Measurements from ENCODE around the gene METAP1D.
A peak's percentile ranks its signal among the peaks of the same experiment; 100 is the strongest.

Gene METAP1D

DNA sequence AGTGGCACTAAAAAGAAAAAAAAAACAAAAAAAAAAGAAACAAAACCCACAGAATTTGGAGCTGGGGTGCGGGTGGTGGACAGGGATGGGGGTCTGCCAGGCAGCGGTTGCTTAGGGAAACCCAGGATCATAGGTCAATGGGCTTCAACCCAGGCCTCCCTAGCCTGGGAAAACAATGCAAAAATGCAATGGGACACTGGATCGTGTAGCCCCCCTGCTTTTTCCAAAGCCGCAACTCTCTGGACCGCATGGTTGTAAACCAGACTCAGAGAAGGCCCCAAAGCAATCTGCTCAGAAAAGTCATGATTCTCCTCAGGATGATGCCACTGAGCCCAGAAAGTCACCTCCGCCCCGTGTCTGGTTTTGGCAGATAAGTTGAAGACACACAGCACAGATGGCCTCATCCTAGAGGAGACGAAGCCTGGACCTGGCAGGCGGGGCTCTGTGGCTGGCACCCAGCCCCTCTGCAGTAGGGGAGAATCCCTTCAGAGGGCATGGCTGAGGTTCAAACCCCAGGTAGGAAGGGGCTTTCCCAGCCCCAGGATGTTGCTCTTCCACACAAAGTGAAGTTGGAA, 97.9 kb downstream of the METAP1D start:
- peak overlapping the region in 5 of 21 experiments; percentile 30 to 86 (median 67) for H3K27ac ChIP-seq
- H3K4me3 ChIP-seq: peak overlapping the region in 2 of 7 experiments; percentile 46 to 49

DNA sequence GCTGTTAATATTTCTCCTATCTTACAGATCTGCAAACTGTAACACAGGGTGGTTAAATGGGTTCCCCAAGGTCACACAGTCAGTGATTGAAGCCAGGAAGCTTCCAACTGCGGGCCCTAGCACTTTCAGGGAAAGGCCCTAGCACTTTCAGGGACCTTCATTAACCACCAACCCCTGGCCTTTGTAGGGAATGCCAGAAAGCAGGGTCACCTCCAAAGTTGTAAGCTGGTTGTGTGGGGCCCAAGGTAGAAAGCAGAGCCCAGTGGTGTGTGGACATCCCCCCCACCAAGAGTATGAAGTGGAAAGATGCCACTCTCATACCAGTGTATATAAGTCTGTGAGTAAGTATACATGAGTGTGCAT, 98.5 kb downstream of the METAP1D start:
- no peak overlapping the region for H3K4me3 ChIP-seq
- H3K27ac ChIP-seq: no peak overlapping the region

DNA sequence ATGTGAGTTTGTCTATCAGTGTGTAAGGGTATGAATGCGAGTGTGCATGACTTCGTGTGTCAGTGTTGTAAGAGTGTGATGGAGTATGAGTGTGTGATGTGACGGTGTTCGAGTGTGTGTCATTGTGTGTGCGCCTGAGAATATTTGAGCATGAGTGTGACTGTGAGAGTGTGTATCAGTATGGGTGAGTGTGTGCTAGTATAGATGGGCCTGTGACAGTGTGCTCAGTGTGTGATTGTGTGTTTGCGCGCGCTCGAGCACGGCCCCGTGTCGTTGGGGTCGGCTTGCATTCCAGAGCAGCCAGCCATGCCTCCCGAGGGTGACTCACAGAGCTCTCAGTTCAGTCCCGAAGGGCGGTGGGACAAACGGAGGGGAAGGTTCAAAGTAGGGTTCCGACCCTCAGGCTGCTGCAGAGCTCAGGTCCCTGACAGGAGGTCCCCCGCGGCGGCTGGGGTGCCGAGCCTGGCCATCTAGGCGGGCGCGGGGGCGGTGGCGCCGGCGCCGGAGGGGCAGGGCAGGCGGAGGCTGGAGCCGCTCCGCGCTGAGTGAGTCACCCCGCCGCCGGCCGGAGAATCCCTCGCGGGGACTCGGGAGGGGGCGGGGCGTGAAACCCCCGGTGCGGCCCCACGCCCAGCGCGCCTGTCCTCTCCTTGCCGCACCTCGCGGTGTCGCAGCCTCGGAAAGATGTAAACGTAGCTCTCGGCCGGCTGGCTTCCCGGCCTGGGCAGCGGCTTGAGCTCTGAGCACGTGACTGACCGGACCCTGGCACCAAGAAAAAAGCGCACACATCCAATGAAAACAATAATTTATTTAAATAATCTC, 99.1 kb downstream of the METAP1D start:
- Histone ChIP-seq H3K4me3 (peak overlapping the region in 6 of 7 experiments; percentile 7 to 59 (median 21)), H3K27ac (peak overlapping the region in 2 of 21 experiments; percentile 18 to 31)

DNA sequence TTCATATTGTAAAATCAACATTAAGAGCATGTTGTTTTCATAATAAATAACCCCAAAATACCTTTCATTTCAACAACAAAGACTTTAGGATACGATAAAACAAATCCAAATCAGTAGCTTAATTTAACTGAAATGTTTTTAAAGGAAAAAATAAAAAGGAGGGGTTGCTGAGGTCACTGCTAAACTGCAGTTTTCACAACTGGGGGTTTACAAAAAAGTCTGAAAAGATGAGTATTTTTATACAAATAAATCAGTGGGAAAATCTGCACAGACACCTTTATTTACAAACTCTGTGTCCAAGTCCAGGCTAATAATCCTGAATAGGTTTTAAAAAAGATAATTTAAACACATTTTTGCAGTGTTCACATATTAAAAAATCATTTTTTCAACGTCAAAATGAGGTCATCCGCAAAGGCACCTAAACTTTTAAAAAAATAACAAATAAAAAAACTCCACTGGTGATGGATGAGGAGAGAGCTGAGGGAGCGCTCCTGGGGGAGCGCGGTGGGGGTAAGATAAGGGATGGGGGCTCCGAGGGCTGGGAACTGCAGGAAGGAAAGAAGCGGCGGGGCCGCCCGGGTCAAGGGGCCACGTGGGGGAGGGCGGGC, 99.8 kb downstream of the METAP1D start:
- H3K27ac ChIP-seq: peak overlapping the region in 2 of 21 experiments; percentile 49 to 71
- H3K4me3 ChIP-seq: peak overlapping the region in 6 of 7 experiments; percentile 7 to 59 (median 22)

DNA sequence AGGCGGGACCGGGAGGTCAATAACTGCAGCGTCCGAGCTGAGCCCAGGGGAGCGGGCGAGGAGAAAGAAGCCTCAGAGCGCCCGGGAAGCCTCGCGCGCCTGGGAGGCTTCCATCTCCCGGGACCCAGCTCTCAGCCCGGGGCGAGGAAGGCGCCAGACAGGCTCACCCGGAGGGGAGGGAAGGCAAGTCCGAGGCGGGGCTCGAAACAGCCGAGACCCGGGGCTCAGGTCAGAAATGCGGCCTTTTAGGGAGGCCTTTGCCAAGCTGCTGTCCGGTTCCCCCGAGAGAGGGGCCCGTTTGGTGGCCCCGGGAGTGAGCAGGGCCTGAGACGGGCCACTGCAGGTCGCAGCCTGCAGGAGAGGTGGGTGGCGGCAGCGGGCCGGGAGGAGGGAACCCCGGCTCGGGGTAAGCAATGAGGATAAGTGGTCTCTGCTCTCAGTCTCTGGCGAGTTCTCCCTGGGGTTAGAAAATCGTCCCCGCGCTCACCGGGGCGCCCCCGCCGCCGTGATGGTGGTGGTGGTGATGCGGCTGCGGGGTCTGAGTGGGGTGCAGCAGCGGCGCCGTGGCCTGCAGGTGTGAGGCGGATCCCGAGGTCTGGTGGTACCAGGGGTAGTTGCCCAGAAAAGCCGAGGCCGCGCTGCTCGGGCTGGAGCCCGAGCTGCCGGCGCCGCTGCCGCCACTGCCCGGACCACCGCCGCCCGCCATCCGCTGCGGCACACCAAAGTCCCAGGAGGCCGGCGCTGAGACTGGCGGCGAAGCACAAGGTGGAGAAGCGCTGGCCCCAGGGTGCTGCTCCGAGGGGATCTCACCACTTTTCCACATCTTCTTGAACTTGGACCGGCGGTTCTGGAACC, 100.6 kb downstream of the METAP1D start:
- peak overlapping the region in 2 of 21 experiments; percentile 49 to 71 for H3K27ac ChIP-seq
- H3K4me3 ChIP-seq: peak overlapping the region in 3 of 7 experiments; percentile 47 to 59 (median 48)

DNA sequence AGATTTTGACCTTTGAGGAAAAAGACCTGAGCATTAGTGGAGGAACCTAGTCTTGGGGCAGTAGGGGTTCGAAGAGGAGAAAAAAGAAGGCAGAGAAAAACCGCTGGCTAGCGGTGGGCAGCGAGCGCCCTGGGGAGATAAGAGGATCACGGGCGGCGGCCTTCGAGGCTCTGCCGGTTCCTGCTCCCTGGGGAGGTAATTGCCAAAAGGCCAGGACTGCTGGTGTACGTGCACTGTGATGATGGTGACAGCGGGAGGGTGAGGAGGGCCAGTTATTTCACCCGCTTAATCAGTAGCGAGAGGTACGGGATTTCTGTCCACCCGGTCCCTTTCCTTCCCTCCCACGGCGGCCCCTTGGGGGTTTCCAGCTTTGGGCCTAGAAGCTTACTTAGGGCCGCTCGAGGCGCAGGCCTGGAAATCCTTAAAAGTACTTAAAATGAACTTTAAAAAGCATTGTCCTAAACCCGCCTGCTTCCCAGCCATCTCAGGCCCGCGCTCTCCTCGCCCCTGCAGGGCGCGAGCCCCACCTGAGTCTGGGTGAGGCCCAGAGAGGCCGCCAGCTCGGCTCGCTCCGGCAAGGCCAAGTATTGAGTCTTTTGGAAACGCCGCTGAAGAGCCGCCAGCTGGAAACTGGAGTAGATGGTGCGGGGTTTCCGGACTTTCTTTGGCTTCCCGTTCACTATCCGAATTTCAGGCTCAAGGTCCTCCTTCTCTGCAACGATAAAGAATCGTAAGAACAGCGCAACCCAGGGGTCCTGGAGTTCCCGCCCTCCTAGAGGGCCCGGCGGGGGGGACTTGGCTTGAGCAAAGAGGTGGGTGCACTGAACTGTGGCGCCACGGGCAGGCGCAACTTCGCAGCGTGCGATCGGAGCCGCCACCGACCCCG, 101.4 kb downstream of the METAP1D start:
- H3K27ac ChIP-seq: peak overlapping the region in 2 of 21 experiments; percentile 49 to 71
- H3K4me3 ChIP-seq: peak overlapping the region; percentile 23 to 59 (median 53)

DNA sequence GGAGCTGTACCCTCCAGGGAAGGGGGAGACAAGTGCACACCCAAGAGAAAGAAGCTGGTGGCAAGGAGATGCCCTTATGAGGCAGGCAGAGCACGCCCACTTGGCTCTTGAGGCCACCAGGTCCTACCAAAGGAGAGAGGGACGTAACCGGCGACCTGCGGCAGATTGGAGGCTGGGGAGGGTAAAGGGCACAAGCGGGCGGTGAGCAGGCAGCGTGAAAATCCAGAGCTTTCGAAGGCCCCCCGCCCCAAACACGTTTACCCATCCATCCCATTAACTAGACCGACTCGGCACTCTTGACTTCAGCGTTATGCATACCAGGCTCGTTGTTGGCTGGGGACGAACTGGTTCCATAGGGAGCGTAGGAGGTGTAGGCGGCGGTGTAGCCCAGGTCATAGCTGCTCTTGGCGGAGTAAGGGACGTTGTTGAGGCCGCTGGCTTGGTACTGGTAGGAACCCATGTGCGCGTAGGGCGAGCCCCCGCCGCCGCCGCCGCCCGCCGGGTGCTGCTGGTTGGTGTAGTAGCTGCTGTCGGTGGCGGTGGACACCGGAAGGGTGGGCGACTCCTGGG, 102.2 kb downstream of the METAP1D start:
- peak overlapping the region; percentile 23 to 59 (median 53) for H3K4me3 ChIP-seq
- H3K27ac ChIP-seq: peak overlapping the region in 3 of 21 experiments; percentile 32 to 71 (median 41)

DNA sequence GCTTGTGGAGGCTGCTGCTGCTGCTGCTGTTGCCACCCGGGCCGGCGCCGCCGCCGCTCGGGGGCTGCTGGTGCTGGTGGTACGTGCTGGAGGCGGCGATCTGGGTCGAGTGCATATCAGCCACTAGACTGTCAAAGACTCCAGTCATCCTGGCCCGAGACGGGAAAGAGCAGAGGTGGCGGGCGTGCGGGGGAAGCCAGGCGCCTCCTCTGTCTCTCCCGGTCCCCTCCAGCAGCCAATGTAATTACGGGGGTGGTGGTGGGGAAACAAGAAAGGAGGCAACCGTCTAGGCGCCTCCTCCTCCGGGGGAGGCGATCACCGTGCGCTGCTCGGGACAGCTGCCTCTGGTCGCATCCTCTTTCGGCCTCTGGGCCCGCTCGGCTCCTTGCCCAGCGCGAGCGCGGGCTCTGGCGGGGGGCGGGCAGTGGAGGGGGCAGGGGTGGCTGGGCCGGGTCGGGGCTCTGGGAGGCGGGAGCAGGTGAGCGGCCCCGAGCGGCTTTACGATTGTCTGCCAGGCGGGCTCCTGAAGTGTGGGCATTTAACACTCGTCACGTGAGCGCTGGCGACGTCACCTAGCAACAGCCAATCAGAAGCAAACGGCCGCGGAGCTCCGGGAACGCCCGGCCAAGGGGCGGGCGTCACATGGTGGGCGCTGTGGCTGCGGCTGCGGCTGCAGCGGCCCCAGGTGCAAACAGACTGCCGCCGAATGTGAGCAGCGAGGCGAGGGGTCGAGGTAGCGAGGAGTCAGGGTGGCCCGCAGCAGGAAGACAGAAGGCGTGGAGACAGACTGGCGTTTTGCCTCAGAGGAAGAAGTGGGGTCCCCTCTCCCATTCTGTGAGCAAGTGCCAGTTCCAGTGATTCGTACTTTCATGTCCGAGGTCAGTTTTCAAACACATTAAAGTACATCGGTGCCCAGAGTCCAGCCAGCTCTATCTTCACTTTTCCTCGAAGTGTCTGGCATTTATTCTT, 102.9 kb downstream of the METAP1D start, which contains the start of gene DLX2:
Gene DLX2, minus strand, starts transcription at position 510 of the 969 bp plus-strand sequence. Its CDS starts 362 bp downstream, at position 148.
- peak within 1 kb of the TSS in 3 of 21 experiments; percentile 32 to 71 (median 41) for H3K27ac ChIP-seq
- peak within 1 kb of the TSS; percentile 23 to 59 (median 53) for H3K4me3 ChIP-seq

DNA sequence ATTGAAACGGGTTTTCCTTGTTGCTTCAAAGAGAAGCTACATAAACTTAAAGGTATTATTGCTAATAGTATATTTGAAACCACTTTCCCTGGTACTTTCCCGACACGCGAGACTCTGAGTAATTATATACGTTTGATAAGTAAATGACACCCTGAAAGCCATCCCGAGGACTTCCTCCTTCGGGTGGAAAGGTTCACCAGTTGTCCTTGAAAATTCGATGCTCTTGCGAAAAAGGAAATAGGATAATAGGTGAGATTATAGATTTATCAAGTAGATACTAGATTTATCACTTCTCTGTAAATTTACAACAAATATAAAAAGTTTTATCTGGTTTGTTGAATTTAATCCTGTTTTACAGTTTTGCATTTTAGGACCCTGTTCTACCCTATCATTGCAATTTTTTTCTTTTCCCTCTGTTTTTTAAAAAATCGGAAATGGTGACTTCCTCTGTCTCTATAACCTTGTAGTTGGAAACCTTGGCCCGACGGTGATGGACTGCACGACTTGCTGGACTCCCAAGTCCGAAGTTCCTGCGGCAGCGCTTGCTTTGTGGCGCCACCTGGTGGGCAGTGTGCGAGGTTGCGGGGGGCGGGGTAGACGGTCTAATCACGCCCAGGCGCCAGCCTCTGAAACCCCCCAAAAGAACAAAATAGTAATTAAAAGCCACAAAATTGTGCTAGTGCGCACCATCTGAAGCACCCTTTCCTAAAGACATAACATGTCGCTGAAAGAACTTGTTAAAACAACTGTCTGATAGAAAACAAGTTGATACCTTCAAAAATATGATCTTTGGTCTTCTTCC, 103.9 kb downstream of the METAP1D start:
- H3K4me3 ChIP-seq: peak overlapping the region in 2 of 7 experiments; percentile 48 to 53
- no peak overlapping the region for H3K27ac ChIP-seq

DNA sequence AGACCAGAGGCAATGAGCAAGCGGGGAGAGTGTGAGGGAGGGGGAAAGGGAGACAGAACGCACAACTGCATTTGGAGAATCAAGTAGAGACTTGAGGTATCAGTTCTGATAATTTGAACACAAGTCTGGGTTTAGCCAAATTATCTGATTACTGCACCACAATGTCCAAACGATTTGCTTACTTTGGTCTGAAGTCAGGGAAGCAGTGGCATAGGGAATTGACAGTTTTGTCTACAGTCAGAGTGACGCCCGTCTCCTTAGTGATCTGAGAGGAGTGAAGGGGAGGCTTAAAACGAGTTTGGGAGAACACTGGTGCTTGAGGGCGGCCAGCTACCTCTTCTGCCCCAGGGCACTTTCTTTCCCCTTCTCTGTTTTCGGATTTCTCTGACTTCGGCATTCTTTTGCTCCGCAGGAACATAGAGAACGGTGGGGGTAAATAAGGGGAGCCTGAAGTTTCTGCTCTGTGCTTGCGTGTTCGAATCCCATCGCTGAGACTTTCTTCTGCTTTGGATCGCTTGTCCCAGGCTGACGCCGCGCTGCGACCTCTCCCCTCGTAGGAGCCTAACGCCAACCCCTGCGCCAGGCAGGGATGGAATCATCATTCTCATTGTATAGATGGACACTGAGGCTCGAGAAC, 105.8 kb downstream of the METAP1D start:
- Histone ChIP-seq H3K27ac (no peak overlapping the region), H3K4me3 (peak overlapping the region in 4 of 7 experiments; percentile 24 to 36 (median 28))

DNA sequence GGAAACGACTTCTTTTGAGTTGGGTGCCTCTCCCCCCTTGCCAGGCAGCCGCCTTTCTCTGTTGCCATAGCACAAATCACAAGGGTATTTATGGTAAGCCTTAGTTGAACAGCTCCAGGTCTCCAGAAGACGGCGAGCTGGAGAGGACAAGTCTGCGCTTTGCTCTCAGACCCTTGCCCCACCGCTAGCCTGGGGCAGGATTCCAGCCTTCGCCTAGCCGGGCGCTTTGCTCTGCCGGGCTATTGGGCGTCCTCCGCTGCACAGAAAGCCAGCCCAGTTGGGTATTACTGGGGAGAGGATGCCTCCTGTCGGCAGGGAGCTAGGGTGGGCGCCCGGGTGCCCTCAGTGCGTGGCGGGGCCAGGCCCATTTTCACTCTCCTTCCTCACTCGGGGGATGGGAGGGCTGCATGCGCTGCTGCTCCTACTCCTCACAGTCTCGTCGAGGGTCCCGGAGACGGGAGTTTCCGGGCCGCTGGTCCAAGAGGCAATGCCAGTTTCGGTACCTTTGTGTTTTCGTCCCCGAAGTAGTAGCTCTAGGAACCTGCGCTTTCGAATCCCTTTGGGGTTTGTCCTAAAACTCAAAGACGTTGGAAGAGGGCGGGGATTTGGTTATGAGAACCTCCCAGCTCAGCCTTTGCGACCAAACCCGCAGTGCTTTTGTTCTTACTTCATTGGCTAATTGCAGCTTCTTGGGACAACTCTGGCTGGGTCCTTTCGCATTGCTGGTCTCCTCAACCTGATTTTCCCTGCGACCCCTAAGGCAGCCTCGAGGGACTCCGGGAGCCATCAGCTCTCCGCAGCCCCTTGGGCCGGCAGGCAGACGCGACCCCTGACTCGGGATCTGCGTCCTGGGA, 106.6 kb downstream of the METAP1D start:
- peak overlapping the region; percentile 4 to 36 (median 24) for H3K4me3 ChIP-seq
- H3K27ac ChIP-seq: no peak overlapping the region

DNA sequence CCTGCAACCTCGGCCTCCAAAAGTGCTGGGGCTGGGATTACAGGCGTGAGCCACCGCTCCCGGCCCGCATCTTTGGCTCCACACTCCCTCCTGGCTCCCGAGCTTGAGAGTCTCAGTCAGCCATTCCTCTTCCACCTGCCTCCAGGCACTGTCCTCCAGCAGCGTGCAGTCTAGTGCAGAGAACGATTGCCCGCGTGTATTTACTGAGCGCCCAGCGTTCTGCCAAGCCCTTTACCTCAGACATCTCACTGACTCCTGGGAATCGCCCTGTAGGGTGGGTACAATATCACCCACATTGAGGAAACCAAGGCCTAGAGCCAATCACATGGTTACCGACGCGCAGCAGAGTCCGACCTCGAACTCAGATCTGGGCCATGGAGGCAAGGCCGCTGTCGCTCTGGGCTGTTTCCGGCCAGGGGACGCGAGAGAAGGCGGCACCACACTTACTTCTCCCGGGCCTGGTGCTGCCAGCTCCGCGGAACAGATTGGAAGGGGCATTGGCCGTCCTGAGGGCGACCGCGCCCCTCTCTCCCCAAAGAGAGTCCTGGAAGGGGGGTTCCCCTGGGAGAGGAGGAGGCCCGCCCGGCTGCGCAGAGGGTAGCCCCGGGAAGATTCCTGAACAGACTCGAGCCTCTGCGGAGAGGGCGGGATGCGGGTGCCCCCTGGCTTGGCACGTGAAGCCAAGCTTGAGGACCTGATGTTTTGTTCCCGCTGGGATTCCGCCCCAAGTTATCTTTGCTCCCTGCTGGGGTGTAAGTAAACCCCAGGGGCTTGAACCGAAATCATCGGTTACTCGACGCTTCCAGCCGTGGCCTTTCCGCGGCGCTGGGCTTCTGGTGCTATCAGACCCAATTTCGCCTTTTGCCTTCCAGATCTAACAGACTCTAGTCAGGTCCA, 108.2 kb downstream of the METAP1D start:
- no peak overlapping the region for H3K4me3 ChIP-seq
- no peak overlapping the region for H3K27ac ChIP-seq

DNA sequence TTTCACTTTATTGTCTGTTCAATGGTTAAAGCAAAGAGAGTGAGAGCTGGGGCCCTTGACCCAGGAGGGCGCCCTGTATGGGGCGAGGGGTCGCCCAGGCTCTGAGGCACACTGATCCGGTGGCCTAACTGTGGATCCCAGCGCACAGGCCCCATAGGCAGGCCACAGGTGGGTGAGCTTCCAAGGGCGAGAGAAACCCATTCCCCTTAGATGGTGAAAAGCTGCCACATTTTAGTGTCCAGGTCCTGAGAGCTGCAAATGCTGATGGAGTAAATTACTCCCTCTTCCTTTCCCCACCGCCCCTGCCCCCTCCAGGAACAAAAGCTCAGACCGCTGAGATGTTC, 108.8 kb downstream of the METAP1D start:
- H3K4me3 ChIP-seq: no peak overlapping the region

More for the DNA sequence above, 108.8 kb downstream of the METAP1D start:
- H3K27ac ChIP-seq: no peak overlapping the region

All from skin epidermis (tissue), 12 donors.